Measurements from ENCODE around the gene ATXN10. TPM values are rescaled to one million over a fixed set of nuclear protein-coding genes. Genes with fewer than 3 reads are reported as not detected.

ATXN10 gene
- total and polyA plus RNA-seq, 2 donors (not counting 1 experiment from before 2014, with no cell fraction given), result 164 to 350 TPM

GRCh38 chr22:45704648-45705047 is 33.0 kb downstream of the ATXN10 start:
- Histone ChIP-seq H3K4me1 (ENCODE audit: control insufficient read depth, extremely low read depth, insufficient read depth, low read length) (peaks cover 7% of the 10 kb centered on the region), H3K27me3 (ENCODE audit: control insufficient read depth, insufficient read depth, low read length) (no peaks in the 10 kb centered on the region), H3K79me2 (ENCODE audit: control insufficient read depth, insufficient read depth, low read length) (peaks cover 10% of the 10 kb centered on the region), H3K27ac (ENCODE audit: insufficient read depth, low read length) (no peak overlapping the region), H3K4me2 (ENCODE audit: extremely low read depth, insufficient read depth, low read length) (no peak overlapping the region), H3K36me3 (ENCODE audit: control insufficient read depth, insufficient read depth, low read length) (peaks cover 6% of the 10 kb centered on the region), H4K20me1 (ENCODE audit: control insufficient read depth, extremely low read depth, insufficient read depth, low read length) (no peaks in the 10 kb centered on the region), H3K9me3 (ENCODE audit: control insufficient read depth, insufficient read depth, low read depth, low read length) (no peaks in the 10 kb centered on the region), H3K9ac (ENCODE audit: insufficient read depth, low read length) (no peak overlapping the region), H3K4me3 (replicated peaks in 1 of 4; ENCODE audit: control extremely low read depth in 1 of 4, insufficient read depth in 1 of 4, low read depth in 3 of 4, low read length in 4 of 4) (no peak overlapping the region), H2AFZ (ENCODE audit: low read length) (no peak overlapping the region)
- TF ChIP-seq, protein P1, sequence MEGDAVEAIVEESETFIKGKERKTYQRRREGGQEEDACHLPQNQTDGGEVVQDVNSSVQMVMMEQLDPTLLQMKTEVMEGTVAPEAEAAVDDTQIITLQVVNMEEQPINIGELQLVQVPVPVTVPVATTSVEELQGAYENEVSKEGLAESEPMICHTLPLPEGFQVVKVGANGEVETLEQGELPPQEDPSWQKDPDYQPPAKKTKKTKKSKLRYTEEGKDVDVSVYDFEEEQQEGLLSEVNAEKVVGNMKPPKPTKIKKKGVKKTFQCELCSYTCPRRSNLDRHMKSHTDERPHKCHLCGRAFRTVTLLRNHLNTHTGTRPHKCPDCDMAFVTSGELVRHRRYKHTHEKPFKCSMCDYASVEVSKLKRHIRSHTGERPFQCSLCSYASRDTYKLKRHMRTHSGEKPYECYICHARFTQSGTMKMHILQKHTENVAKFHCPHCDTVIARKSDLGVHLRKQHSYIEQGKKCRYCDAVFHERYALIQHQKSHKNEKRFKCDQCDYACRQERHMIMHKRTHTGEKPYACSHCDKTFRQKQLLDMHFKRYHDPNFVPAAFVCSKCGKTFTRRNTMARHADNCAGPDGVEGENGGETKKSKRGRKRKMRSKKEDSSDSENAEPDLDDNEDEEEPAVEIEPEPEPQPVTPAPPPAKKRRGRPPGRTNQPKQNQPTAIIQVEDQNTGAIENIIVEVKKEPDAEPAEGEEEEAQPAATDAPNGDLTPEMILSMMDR (conservative IDR thresholded peaks at IDR 0.05 in 1 of 2, IDR thresholded peaks at IDR 0.05 in 1 of 2; ENCODE audit: low read depth in 1 of 2, low read length in 2 of 2), result no peak
- no peak for TF ChIP-seq EZH2 (IDR thresholded peaks at IDR 0.05; ENCODE audit: low read length, missing control alignments)
- DNase-seq (ENCODE audit: low read depth in 2 of 2), result no peak

DNA sequence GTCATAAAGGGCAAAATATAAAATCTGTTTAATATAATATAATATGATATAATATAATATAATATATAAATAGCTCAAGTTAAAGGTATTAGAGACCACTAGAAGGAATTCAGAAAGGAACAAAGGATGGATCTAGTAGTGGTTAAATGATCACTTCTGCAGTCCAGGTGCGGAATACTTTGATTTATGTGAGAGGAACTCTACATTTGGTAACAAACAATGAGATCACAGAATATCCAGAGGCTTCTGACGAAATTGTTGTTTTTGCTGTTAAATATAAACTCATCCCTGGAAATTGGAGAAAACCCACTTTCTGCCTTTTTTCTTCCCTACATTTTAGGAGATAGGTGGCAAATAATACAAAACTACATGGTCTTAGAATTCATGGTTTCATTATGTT is 36.0 kb downstream of the ATXN10 start:
- no peaks in the 10 kb centered on the region for H3K27me3 ChIP-seq (ENCODE audit: control insufficient read depth, insufficient read depth, low read length)
- no peaks in the 10 kb centered on the region for H3K9me3 ChIP-seq (ENCODE audit: control insufficient read depth, insufficient read depth, low read depth, low read length)
- H3K79me2 ChIP-seq (ENCODE audit: control insufficient read depth, insufficient read depth, low read length), result peaks cover 24% of the 10 kb centered on the region
- H3K4me1 ChIP-seq (ENCODE audit: control insufficient read depth, extremely low read depth, insufficient read depth, low read length), result peaks cover 15% of the 10 kb centered on the region
- no peak overlapping the region for H3K27ac ChIP-seq (ENCODE audit: insufficient read depth, low read length)
- no peak for DNase-seq (ENCODE audit: low read depth in 2 of 2)
- no peaks in the 10 kb centered on the region for H4K20me1 ChIP-seq (ENCODE audit: control insufficient read depth, extremely low read depth, insufficient read depth, low read length)
- H3K4me3 ChIP-seq (replicated peaks in 1 of 4; ENCODE audit: control extremely low read depth in 1 of 4, insufficient read depth in 1 of 4, low read depth in 3 of 4, low read length in 4 of 4), result no peak overlapping the region
- no peak overlapping the region for H3K9ac ChIP-seq (ENCODE audit: insufficient read depth, low read length)
- H3K36me3 ChIP-seq (ENCODE audit: control insufficient read depth, insufficient read depth, low read length), result peaks cover 8% of the 10 kb centered on the region
- H3K4me2 ChIP-seq (ENCODE audit: extremely low read depth, insufficient read depth, low read length), result no peak overlapping the region
- no peak overlapping the region for H2AFZ ChIP-seq (ENCODE audit: low read length)
- no peak for TF ChIP-seq EZH2 (IDR thresholded peaks at IDR 0.05; ENCODE audit: low read length, missing control alignments)
- TF ChIP-seq, protein P1 (conservative IDR thresholded peaks at IDR 0.05 in 1 of 2, IDR thresholded peaks at IDR 0.05 in 1 of 2; ENCODE audit: low read depth in 1 of 2, low read length in 2 of 2), result no peak

GRCh38 chr22:45708145-45708544 is 36.5 kb downstream of the ATXN10 start:
- H3K27ac ChIP-seq (ENCODE audit: insufficient read depth, low read length), result no peak overlapping the region
- no peaks in the 10 kb centered on the region for H3K27me3 ChIP-seq (ENCODE audit: control insufficient read depth, insufficient read depth, low read length)
- TF ChIP-seq EZH2 (IDR thresholded peaks at IDR 0.05; ENCODE audit: low read length, missing control alignments), result no peak
- TF ChIP-seq, protein P1 (conservative IDR thresholded peaks at IDR 0.05 in 1 of 2, IDR thresholded peaks at IDR 0.05 in 1 of 2; ENCODE audit: low read depth in 1 of 2, low read length in 2 of 2), result no peak
- H3K4me3 ChIP-seq (replicated peaks in 1 of 4; ENCODE audit: control extremely low read depth in 1 of 4, insufficient read depth in 1 of 4, low read depth in 3 of 4, low read length in 4 of 4), result no peak overlapping the region
- no peak overlapping the region for H2AFZ ChIP-seq (ENCODE audit: low read length)
- H3K4me1 ChIP-seq (ENCODE audit: control insufficient read depth, extremely low read depth, insufficient read depth, low read length), result peaks cover 15% of the 10 kb centered on the region
- DNase-seq (ENCODE audit: low read depth in 2 of 2), result no peak
- no peaks in the 10 kb centered on the region for H4K20me1 ChIP-seq (ENCODE audit: control insufficient read depth, extremely low read depth, insufficient read depth, low read length)
- no peaks in the 10 kb centered on the region for H3K9me3 ChIP-seq (ENCODE audit: control insufficient read depth, insufficient read depth, low read depth, low read length)
- H3K79me2 ChIP-seq (ENCODE audit: control insufficient read depth, insufficient read depth, low read length), result peaks cover 24% of the 10 kb centered on the region
- H3K36me3 ChIP-seq (ENCODE audit: control insufficient read depth, insufficient read depth, low read length), result peaks cover 6% of the 10 kb centered on the region
- H3K9ac ChIP-seq (ENCODE audit: insufficient read depth, low read length), result no peak overlapping the region
- H3K4me2 ChIP-seq (ENCODE audit: extremely low read depth, insufficient read depth, low read length), result no peak overlapping the region

Measured in fibroblast of lung (primary cell).